K562 (cell line): ENCODE measurements around the gene ASXL2.

Source experiments
- ARNT ChIP-seq, 2 experiments: fragments of 450-650 bp; IDR thresholded peaks; 2 replicates each; pipeline ENCODE4 v1.6.1; 2016; ENCODE audit warnings: mild to moderate bottlenecking in 1 of 2
- IRF2 ChIP-seq: sonication (generic); formaldehyde crosslinking; IDR thresholded peaks from 2 replicates; pipeline ENCODE4 v1.8.1; 2022; ENCODE audit warnings: mild to moderate bottlenecking, missing genetic modification reagents
- MEIS2 ChIP-seq: fragments of 450-650 bp; IDR thresholded peaks from 2 replicates; pipeline ENCODE4 v1.6.1; 2014; ENCODE audit warnings: mild to moderate bottlenecking; ENCODE audit not compliant: partially characterized antibody
- PTBP1 ChIP-seq: fragments of 200-400 bp; formaldehyde crosslinking; IDR thresholded peaks from 2 replicates; pipeline ENCODE4 v1.6.1; 2017; ENCODE audit warnings: low read depth, low read length
- ZNF253 ChIP-seq: fragments of 250-450 bp; sonication (Bioruptor Pico); conservative IDR thresholded peaks from 2 replicates; pipeline ENCODE4 v1.6.1; 2021; ENCODE audit warnings: mild to moderate bottlenecking
- ZNF589 ChIP-seq: fragments of 200-800 bp; sonication (Bioruptor generic); IDR thresholded peaks from 2 replicates; pipeline ENCODE4 v1.6.1; 2016; ENCODE audit warnings: low read depth, missing genetic modification characterization, missing compliant biosample characterization
- TF ChIP-seq, protein P1 (sequence below), 3 experiments: IDR thresholded peaks in 2 of 3; conservative IDR thresholded peaks in 1 of 3; 2 replicates each; pipeline ENCODE4 v1.5.1; 2011 to 2012; ENCODE audit warnings: low read length in 3 of 3, mild to moderate bottlenecking in 3 of 3, control low read depth in 2 of 3, improper control_type of control experiment in 1 of 3, inconsistent platforms in 1 of 3, low read depth in 1 of 3, mixed read lengths in 1 of 3, moderate library complexity in 1 of 3; ENCODE audit not compliant: insufficient read depth in 2 of 3
- TF ChIP-seq, protein P2 (sequence below), 2 experiments: fragments of 450-650 bp in 1 of 2; sonication (generic) in 1 of 2; formaldehyde crosslinking in 1 of 2; IDR thresholded peaks in 1 of 2; conservative IDR thresholded peaks in 1 of 2; 2 replicates each; pipeline versions ENCODE4 v1.6.1 to v1.8.1; 2016 to 2023; ENCODE audit warnings: mild to moderate bottlenecking in 2 of 2, moderate library complexity in 2 of 2, inconsistent platforms in 1 of 2, missing genetic modification reagents in 1 of 2

- TF ChIP-seq ZNF253 (CRISPR knock-in tag) (no peak), MEIS2 (no peak), ZNF589 (CRISPR knock-in tag) (no peak), IRF2 (CRISPR knock-in tag) (no peak), PTBP1 (no peak), ARNT (IDR thresholded peaks at IDR 0.05) (no peak)
- TF ChIP-seq, protein P1, sequence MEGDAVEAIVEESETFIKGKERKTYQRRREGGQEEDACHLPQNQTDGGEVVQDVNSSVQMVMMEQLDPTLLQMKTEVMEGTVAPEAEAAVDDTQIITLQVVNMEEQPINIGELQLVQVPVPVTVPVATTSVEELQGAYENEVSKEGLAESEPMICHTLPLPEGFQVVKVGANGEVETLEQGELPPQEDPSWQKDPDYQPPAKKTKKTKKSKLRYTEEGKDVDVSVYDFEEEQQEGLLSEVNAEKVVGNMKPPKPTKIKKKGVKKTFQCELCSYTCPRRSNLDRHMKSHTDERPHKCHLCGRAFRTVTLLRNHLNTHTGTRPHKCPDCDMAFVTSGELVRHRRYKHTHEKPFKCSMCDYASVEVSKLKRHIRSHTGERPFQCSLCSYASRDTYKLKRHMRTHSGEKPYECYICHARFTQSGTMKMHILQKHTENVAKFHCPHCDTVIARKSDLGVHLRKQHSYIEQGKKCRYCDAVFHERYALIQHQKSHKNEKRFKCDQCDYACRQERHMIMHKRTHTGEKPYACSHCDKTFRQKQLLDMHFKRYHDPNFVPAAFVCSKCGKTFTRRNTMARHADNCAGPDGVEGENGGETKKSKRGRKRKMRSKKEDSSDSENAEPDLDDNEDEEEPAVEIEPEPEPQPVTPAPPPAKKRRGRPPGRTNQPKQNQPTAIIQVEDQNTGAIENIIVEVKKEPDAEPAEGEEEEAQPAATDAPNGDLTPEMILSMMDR (IDR thresholded peaks at IDR 0.05 in 2 of 3, conservative IDR thresholded peaks at IDR 0.05 in 1 of 3; ENCODE audit: insufficient read depth in 2 of 3, low read depth in 1 of 3, low read length in 3 of 3) = no peak
- TF ChIP-seq, protein P2, sequence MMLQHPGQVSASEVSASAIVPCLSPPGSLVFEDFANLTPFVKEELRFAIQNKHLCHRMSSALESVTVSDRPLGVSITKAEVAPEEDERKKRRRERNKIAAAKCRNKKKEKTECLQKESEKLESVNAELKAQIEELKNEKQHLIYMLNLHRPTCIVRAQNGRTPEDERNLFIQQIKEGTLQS (IDR thresholded peaks at IDR 0.05) = no peak
- TF ChIP-seq, protein P2 (CRISPR knock-in tag; conservative IDR thresholded peaks at IDR 0.05) = no peak
These were observed 42.0 kb upstream of the ASXL2 start for GRCh38 chr2:25920336-25920735.
